B cell (primary cell): ENCODE results near the gene SPATA20. TPM values are rescaled to one million over a fixed set of nuclear protein-coding genes. Genes with fewer than 3 reads are reported as not detected.

ENCODE experiments used
- ATAC-seq: fragments of 200-7000 bp; cut with Tn5 transposase; one replicate; pipeline ENCODE4 v1.10.0; 2021; ENCODE audit warnings: low read depth, mild to moderate bottlenecking, moderate number of reproducible peaks, moderate library complexity
- CTCF ChIA-PET: fragments of 350-600 bp; sonication (Branson Sonifier 250); formaldehyde crosslinking; loops from one replicate; lab custom pipeline; 2021; ENCODE audit warnings: antibody characterized with exemption, inconsistent platforms; lab: Charles Lee
- POLR2A ChIA-PET: fragments of 350-600 bp; sonication (Branson Sonifier 250); formaldehyde crosslinking; loops from one replicate; lab custom pipeline; 2021; ENCODE audit warnings: antibody characterized with exemption; lab: Charles Lee
- DNase-seq: peaks from one replicate; pipeline ENCODE4 v3.0.0; 2013
- H2AFZ ChIP-seq: 2 replicates; pipeline ENCODE4 v1.6.1; 2012; ENCODE audit warnings: mild to moderate bottlenecking, low read depth, low read length; ENCODE audit not compliant: insufficient read depth, poor library complexity, severe bottlenecking
- H3K27ac ChIP-seq, 2 donors: 1 replicate in 1 of 2; 2 replicates in 1 of 2; pipeline ENCODE4 v1.5.1; 2012 to 2013; ENCODE audit warnings: low read length in 2 of 2, mild to moderate bottlenecking in 2 of 2, moderate library complexity in 1 of 2
- H3K27me3 ChIP-seq, 4 experiments: fragments of 200-600 bp in 1 of 4; sonication (generic) in 1 of 4; replicated peaks in 1 of 4; 1 replicate in 2 of 4; 2 replicates in 2 of 4; pipeline versions ENCODE4 v1.6.1 to v1.7.0; 2013 to 2016; ENCODE audit warnings: low read length in 3 of 4, mild to moderate bottlenecking in 2 of 4, mixed read lengths in 1 of 4, moderate library complexity in 1 of 4; ENCODE audit not compliant: insufficient read depth in 4 of 4, control insufficient read depth in 3 of 4; ENCODE audit errors: control extremely low read depth in 1 of 4
- H3K36me3 ChIP-seq, 2 experiments: replicated peaks in 1 of 2; 1 replicate in 1 of 2; 2 replicates in 1 of 2; pipeline versions ENCODE4 v1.6.1 to v1.7.1; 2013; ENCODE audit warnings: low read length in 1 of 2; ENCODE audit not compliant: insufficient read depth in 2 of 2, control insufficient read depth in 1 of 2; ENCODE audit errors: control extremely low read depth in 1 of 2, extremely low read depth in 1 of 2
- H3K4me1 ChIP-seq, 2 donors: fragments of 200-600 bp in 1 of 2; sonication (generic) in 1 of 2; 1 replicate in 1 of 2; 2 replicates in 1 of 2; pipeline versions ENCODE4 v1.5.1 to v1.6.1; 2013 to 2017; ENCODE audit warnings: low read length in 2 of 2; ENCODE audit not compliant: control insufficient read depth in 2 of 2, insufficient read depth in 2 of 2
- H3K4me2 ChIP-seq: replicated peaks from 2 replicates; pipeline ENCODE3; 2012; ENCODE audit warnings: mild to moderate bottlenecking, low read depth, low read length; ENCODE audit not compliant: poor library complexity, severe bottlenecking
- H3K4me3 ChIP-seq, 5 experiments: fragments of 200-600 bp in 1 of 5; sonication (generic) in 1 of 5; 1 replicate in 3 of 5; 2 replicates in 2 of 5; pipeline versions ENCODE4 v1.5.1 to v1.7.0; 2011 to 2016; ENCODE audit warnings: low read length in 4 of 5, mild to moderate bottlenecking in 4 of 5, low read depth in 2 of 5, control low read depth in 1 of 5, moderate library complexity in 1 of 5; ENCODE audit not compliant: insufficient read depth in 1 of 5; ENCODE audit errors: control extremely low read depth in 1 of 5, extremely low read depth in 1 of 5
- H3K79me2 ChIP-seq: fragments of 200-600 bp; sonication (generic); one replicate; pipeline ENCODE4 v1.6.0; 2016; ENCODE audit warnings: low read length; ENCODE audit not compliant: control insufficient read depth, insufficient read depth
- H3K9ac ChIP-seq: fragments of 200-600 bp; sonication (generic); 2 replicates; pipeline ENCODE4 v1.6.1; 2017; ENCODE audit warnings: mild to moderate bottlenecking, low read length, moderate library complexity
- H3K9me3 ChIP-seq, 3 donors: one replicate each; pipeline versions ENCODE4 v1.6.1 to v1.7.1; 2013; ENCODE audit warnings: low read length in 2 of 3; ENCODE audit not compliant: control insufficient read depth in 2 of 3, insufficient read depth in 1 of 3; ENCODE audit errors: control extremely low read depth in 1 of 3
- H4K20me1 ChIP-seq: 2 replicates; pipeline ENCODE4 v1.6.0; 2012; ENCODE audit warnings: mild to moderate bottlenecking, low read length; ENCODE audit not compliant: insufficient read depth, control insufficient read depth, poor library complexity, severe bottlenecking
- H3K27ac Mint-ChIP-seq: one replicate; pipeline ENCODE4 v1.8.0; 2021; ENCODE audit warnings: mixed read lengths
- H3K27me3 Mint-ChIP-seq: one replicate; pipeline ENCODE4 v1.8.0; 2021; ENCODE audit warnings: mixed read lengths
- H3K4me1 Mint-ChIP-seq: one replicate; pipeline ENCODE4 v1.8.0; 2021; ENCODE audit warnings: mixed read lengths
- H3K4me3 Mint-ChIP-seq: one replicate; pipeline ENCODE4 v1.8.0; 2021; ENCODE audit warnings: mixed read lengths
- H3K9me3 Mint-ChIP-seq: one replicate; pipeline ENCODE4 v1.8.0; 2022; ENCODE audit warnings: mixed read lengths; ENCODE audit not compliant: insufficient read depth
- CTCF ChIP-seq: fragments of 200-600 bp; IDR thresholded peaks from one replicate; pipeline ENCODE4 v1.8.0; 2022; ENCODE audit warnings: antibody characterized with exemption, mild to moderate bottlenecking
- EZH2 ChIP-seq: IDR thresholded peaks from 2 replicates; pipeline ENCODE4 v1.6.1; 2012; ENCODE audit warnings: borderline replicate concordance, low read depth, mild to moderate bottlenecking, moderate library complexity, low read length; ENCODE audit not compliant: insufficient read depth, poor library complexity, severe bottlenecking
- WGBS: methylation state at CpG from one replicate; pipeline ENCODE4 v1.1.5; 2013; ENCODE audit warnings: missing lambda C conversion rate; ENCODE audit not compliant: insufficient coverage; 5-methylcytosine and 5-hydroxymethylcytosine counted together
- intact Hi-C: fragments of 100-400 bp; cut with micrococcal nuclease; formaldehyde crosslinking; loops from one replicate; pipeline ENCODE4 v1.10.0; 2022
- polyA plus RNA-seq: library from polyadenylated mRNA; depleted of rRNA; stranded (reverse); fragments of >200 nt; gene quantifications from 2 replicates; pipeline ENCODE4 v1.2.3, GENCODE V29; 2012
- total RNA-seq, 2 donors: library from RNA; stranded (reverse); fragments of 120-200 nt in 1 of 2; gene quantifications; 1 replicate in 1 of 2; 2 replicates in 1 of 2; pipeline versions ENCODE4 v1.2.3 to v1.2.4, GENCODE V29; 2013 to 2022

The SPATA20 gene
- total and polyA plus RNA-seq, 2 donors (not counting 1 experiment from before 2014, with no cell fraction given): 61.7 to 68.5 TPM

GRCh38 chr17:50508573-50509460 is 38.2 kb upstream of the SPATA20 start:
- H3K4me3 ChIP-seq: peak overlapping the region; percentile 41 to 79 (median 54)

More at GRCh38 chr17:50508573-50509460, 38.2 kb upstream of the SPATA20 start:
- Mint-ChIP-seq H3K27me3 (no peaks in the 10 kb centered on the region), H3K27ac (peak overlapping the region; percentile 82), H3K9me3 (no peaks in the 10 kb centered on the region), H3K4me1 (peaks cover 28% of the 10 kb centered on the region), H3K4me3 (peak overlapping the region; percentile 84)
- Histone ChIP-seq H2AFZ (peak overlapping the region; percentile 89), H3K9ac (peak overlapping the region; percentile 86), H3K79me2 (no peaks in the 10 kb centered on the region), H3K27ac (no peak overlapping the region), H4K20me1 (no peaks in the 10 kb centered on the region), H3K4me2 (peak overlapping the region; percentile 93), H3K36me3 (no peaks in the 10 kb centered on the region), H3K4me1 (peaks cover 9 to 19% of the 10 kb centered on the region in 2 donors), H3K27me3 (peaks cover 0 to 8% (median 3%) of the 10 kb centered on the region in 4 experiments), H3K9me3 (peaks cover 0 to 3% (median 0%) of the 10 kb centered on the region in 3 donors)
- no peak for ATAC-seq
- intact Hi-C loops: loop anchor here (1.0 kb wide), 3 partner anchors 31 to 163 kb away; partner anchors contain the start of genes RSAD1 and XYLT2
- ChIA-PET POLR2A (interaction anchor here (0.7 kb wide), 1 partner anchor 49 kb away, joined by 7 read pairs; no protein-coding TSS in a partner anchor), CTCF (interaction anchor here (0.6 kb wide), 1 partner anchor 9 kb away, joined by 3 read pairs; no protein-coding TSS in a partner anchor)
- TF ChIP-seq CTCF: no peak
- TF ChIP-seq EZH2: no peak
- WGBS: 29% methylated on average over 29 of the region's 32 CpGs
- DNase-seq: no peak
